H1 (cell line): ENCODE data around the gene FAR1. TPM values are rescaled to one million over a fixed set of nuclear protein-coding genes. Genes with fewer than 3 reads are reported as not detected.

Experiments used
- CTCF ChIA-PET: fragments of 300-600 bp; sonication (Branson Sonifier 250); formaldehyde crosslinking; loops from one replicate; lab custom pipeline; 2021; ENCODE audit not compliant: partially characterized antibody; lab: Charles Lee
- POLR2A ChIA-PET: fragments of 300-600 bp; sonication (Branson Sonifier 250); formaldehyde crosslinking; loops from one replicate; lab custom pipeline; 2021; ENCODE audit warnings: inconsistent platforms; ENCODE audit not compliant: partially characterized antibody; lab: Charles Lee
- DNase-seq, 2 experiments: peaks; one replicate each; pipeline versions ENCODE4 v3.0.0 to v3.0.0-alpha.2; 2010 to 2022; ENCODE audit warnings: low spot score in 2 of 2, low read depth in 1 of 2, mixed read lengths in 1 of 2
- FAIRE-seq: peaks from 2 replicates; lab custom pipeline; 2011; peaks lifted over from hg19 to GRCh38; lab: Jason Lieb, UNC
- H2AFZ ChIP-seq: 2 replicates; pipeline ENCODE4 v1.8.1; 2012; ENCODE audit warnings: low read length, inconsistent platforms
- H2AK5ac ChIP-seq: 2 replicates; pipeline ENCODE4 v1.6.1; 2013; ENCODE audit warnings: low read depth, low read length
- H2BK120ac ChIP-seq: replicated peaks from 2 replicates; pipeline ENCODE3; 2013; ENCODE audit warnings: low read depth, low read length, inconsistent platforms
- H2BK12ac ChIP-seq: 2 replicates; pipeline ENCODE4 v1.6.1; 2013; ENCODE audit warnings: low read depth, low read length
- H2BK15ac ChIP-seq: 2 replicates; pipeline ENCODE4 v1.6.1; 2013; ENCODE audit warnings: low read length
- H2BK20ac ChIP-seq: 2 replicates; pipeline ENCODE4 v1.6.1; 2013; ENCODE audit warnings: low read length
- H2BK5ac ChIP-seq: 2 replicates; pipeline ENCODE4 v1.6.1; 2013; ENCODE audit warnings: low read depth, low read length
- H3K14ac ChIP-seq: 2 replicates; pipeline ENCODE4 v1.6.1; 2013; ENCODE audit warnings: inconsistent platforms; ENCODE audit not compliant: insufficient read length
- H3K18ac ChIP-seq: 2 replicates; pipeline ENCODE4 v1.6.1; 2013; ENCODE audit warnings: low read length; ENCODE audit errors: extremely low read depth
- H3K23ac ChIP-seq: 2 replicates; pipeline ENCODE4 v1.6.1; 2013; ENCODE audit warnings: inconsistent platforms; ENCODE audit not compliant: insufficient read length
- H3K23me2 ChIP-seq: 2 replicates; pipeline ENCODE4 v1.6.1; 2013; ENCODE audit warnings: low read depth, low read length
- H3K27ac ChIP-seq: 2 replicates; pipeline ENCODE4 v1.6.1; 2011; ENCODE audit warnings: low read depth, low read length, inconsistent platforms
- H3K27me3 ChIP-seq, 4 experiments: replicated peaks in 1 of 4; 1 replicate in 1 of 4; 2 replicates in 3 of 4; pipeline versions ENCODE4 v1.6.1 to v1.8.1; 2011 to 2013; ENCODE audit warnings: low read length in 3 of 4, mild to moderate bottlenecking in 3 of 4, inconsistent platforms in 2 of 4, mixed read lengths in 2 of 4, moderate library complexity in 1 of 4; ENCODE audit not compliant: control insufficient read depth in 3 of 4, insufficient read depth in 3 of 4; ENCODE audit errors: extremely low read depth in 1 of 4
- H3K36me3 ChIP-seq, 4 experiments: 2 replicates each; pipeline versions ENCODE4 v1.6.1 to v1.8.1; 2011 to 2013; ENCODE audit warnings: mild to moderate bottlenecking in 4 of 4, low read length in 3 of 4, moderate library complexity in 2 of 4, control low read depth in 1 of 4, inconsistent platforms in 1 of 4; ENCODE audit not compliant: insufficient read depth in 4 of 4, control insufficient read depth in 2 of 4
- H3K4ac ChIP-seq: replicated peaks from 2 replicates; pipeline ENCODE3; 2013; ENCODE audit warnings: low read length, low read depth, mixed read lengths, inconsistent platforms; ENCODE audit not compliant: insufficient read length
- H3K4me1 ChIP-seq, 4 experiments: replicated peaks in 1 of 4; 1 replicate in 1 of 4; 2 replicates in 3 of 4; pipeline versions ENCODE4 v1.6.1 to v1.8.1; 2011 to 2013; ENCODE audit warnings: low read length in 3 of 4, inconsistent platforms in 2 of 4, mixed read lengths in 1 of 4; ENCODE audit not compliant: insufficient read depth in 4 of 4, control insufficient read depth in 3 of 4
- H3K4me2 ChIP-seq, 2 experiments: 2 replicates each; pipeline versions ENCODE4 v1.6.1 to v1.8.1; 2011 to 2013; ENCODE audit warnings: low read depth in 2 of 2, low read length in 2 of 2, control low read depth in 1 of 2, inconsistent platforms in 1 of 2, mild to moderate bottlenecking in 1 of 2; ENCODE audit not compliant: insufficient read depth in 1 of 2
- H3K4me3 ChIP-seq, 4 experiments: fragments of 200-600, 300-600 bp in 1 of 4; sonication (generic), shearing (Covaris generic), sonication (Bioruptor Twin) in 1 of 4; 2 replicates each; pipeline versions ENCODE4 v1.5.1 to v1.8.1; 2011 to 2016; ENCODE audit warnings: low read length in 4 of 4, low read depth in 3 of 4, control low read depth in 2 of 4, inconsistent platforms in 2 of 4, mild to moderate bottlenecking in 2 of 4, mixed read lengths in 1 of 4, moderate library complexity in 1 of 4; ENCODE audit not compliant: insufficient read depth in 2 of 4; ENCODE audit errors: extremely low read depth in 1 of 4
- H3K56ac ChIP-seq: replicated peaks from 2 replicates; pipeline ENCODE3; 2013; ENCODE audit warnings: low read depth, mild to moderate bottlenecking, mixed read lengths, low read length, inconsistent platforms; ENCODE audit not compliant: insufficient read length
- H3K79me1 ChIP-seq: 2 replicates; pipeline ENCODE4 v1.6.1; 2013; ENCODE audit warnings: low read depth, low read length, control low read depth
- H3K79me2 ChIP-seq, 2 experiments: 2 replicates each; pipeline versions ENCODE4 v1.6.1 to v1.8.1; 2012 to 2013; ENCODE audit warnings: low read length in 2 of 2, mild to moderate bottlenecking in 2 of 2, inconsistent platforms in 1 of 2; ENCODE audit not compliant: insufficient read depth in 2 of 2, control insufficient read depth in 1 of 2
- H3K9ac ChIP-seq, 4 experiments: replicated peaks in 1 of 4; 1 replicate in 1 of 4; 2 replicates in 3 of 4; pipeline versions ENCODE4 v1.6.1 to v1.8.1; 2011 to 2013; ENCODE audit warnings: low read depth in 3 of 4, low read length in 3 of 4, control low read depth in 2 of 4, mild to moderate bottlenecking in 2 of 4, moderate library complexity in 2 of 4, inconsistent platforms in 1 of 4; ENCODE audit errors: extremely low read depth in 1 of 4
- H3K9me3 ChIP-seq, 2 experiments: 2 replicates each; pipeline versions ENCODE4 v1.6.1 to v1.8.1; 2012 to 2013; ENCODE audit warnings: mild to moderate bottlenecking in 2 of 2, moderate library complexity in 2 of 2, control low read depth in 1 of 2, inconsistent platforms in 1 of 2, low read depth in 1 of 2, low read length in 1 of 2, mixed read lengths in 1 of 2; ENCODE audit not compliant: insufficient read depth in 2 of 2
- H4K20me1 ChIP-seq, 2 experiments: replicated peaks in 1 of 2; 2 replicates each; pipeline versions ENCODE3 to v1.8.1; 2011 to 2013; ENCODE audit warnings: inconsistent platforms in 2 of 2, low read length in 2 of 2, mild to moderate bottlenecking in 1 of 2; ENCODE audit not compliant: insufficient read depth in 2 of 2, control insufficient read depth in 1 of 2
- H4K5ac ChIP-seq: 2 replicates; pipeline ENCODE4 v1.6.1; 2013; ENCODE audit warnings: low read length, low read depth, mixed read lengths, inconsistent platforms; ENCODE audit not compliant: insufficient read length
- H4K8ac ChIP-seq: 2 replicates; pipeline ENCODE4 v1.8.0; 2013; ENCODE audit warnings: mild to moderate bottlenecking, moderate library complexity, low read length, inconsistent platforms; ENCODE audit not compliant: insufficient read depth; ENCODE audit errors: extremely low read depth
- H4K91ac ChIP-seq: replicated peaks from 2 replicates; pipeline ENCODE3; 2013; ENCODE audit warnings: low read length, mixed read lengths, inconsistent platforms; ENCODE audit not compliant: insufficient read length
- SRF ChIP-seq: IDR thresholded peaks from 2 replicates; pipeline ENCODE4 v1.6.1; 2011; ENCODE audit warnings: mild to moderate bottlenecking, low read depth, low read length, moderate library complexity
- WGBS, 2 experiments: shearing (Covaris generic) in 1 of 2; methylation state at CpG; one replicate each; pipeline versions ENCODE4 v1.1.6 to v1.1.7; 2013 to 2015; ENCODE audit warnings: low lambda C conversion rate in 2 of 2, mixed read lengths in 2 of 2, inconsistent platforms in 1 of 2, low coverage in 1 of 2, missing lambda C conversion rate in 1 of 2; ENCODE audit not compliant: insufficient replicate concordance in 2 of 2, insufficient coverage in 1 of 2, insufficient read length in 1 of 2; ENCODE audit errors: extremely low coverage in 1 of 2, missing lambda C conversion rate in 1 of 2; 5-methylcytosine and 5-hydroxymethylcytosine counted together
- polyA plus RNA-seq, 7 experiments: library from polyadenylated mRNA; depleted of rRNA in 3 of 7; stranded (reverse) in 5 of 7; unstranded in 2 of 7; fragments of >200 nt in 5 of 7; fragments of 200-250 nt in 2 of 7; gene quantifications; 1 replicate in 5 of 7; 2 replicates in 1 of 7; 4 replicates in 1 of 7; pipeline versions ENCODE4 v1.2.1 to v1.2.3, GENCODE V29; 2011 to 2013; ENCODE audit warnings: missing spikeins in 2 of 7, mixed read lengths in 2 of 7
- total RNA-seq: library from RNA; stranded (reverse); fragmentation: NEBNext Ultra II Directional; extraction: Animal tissue kit (Norgen Biotek cat#: 25700); gene quantifications from 2 replicates; pipeline ENCODE4 v1.2.1, GENCODE V29; 2021

The FAR1 gene
- total and polyA plus RNA-seq, 2 of the 8 experiments (the other 6 are each of a cell fraction or from before 2014, with no cell fraction given): 29.7 to 68.5 TPM

GRCh38 chr11:13760115-13760514 lies 91.6 kb downstream of the FAR1 start:
- H3K18ac ChIP-seq: no peak overlapping the region
- H3K79me2 ChIP-seq: no peaks in the 10 kb centered on the region
- no peak overlapping the region for H4K91ac ChIP-seq
- no peak overlapping the region for H3K14ac ChIP-seq
- no peak overlapping the region for H2AFZ ChIP-seq
- H3K4ac ChIP-seq: no peak overlapping the region
- H3K27ac ChIP-seq: no peak overlapping the region
- H3K4me3 ChIP-seq: no peak overlapping the region
- H3K36me3 ChIP-seq: no peaks in the 10 kb centered on the region
- WGBS, 2 experiments: 86% methylated on average over 3 of the region's 3 CpGs; no CpG with 5 or more reads in 1 of the 2 experiments
- no peak overlapping the region for H2BK120ac ChIP-seq
- H4K8ac ChIP-seq: no peak overlapping the region
- H3K27me3 ChIP-seq: no peaks in the 10 kb centered on the region
- peaks cover 0 to 5% (median 0%) of the 10 kb centered on the region in 4 experiments; a peak in 2 of 7 replicates for H3K4me1 ChIP-seq
- ChIA-PET POLR2A (no interaction called here), CTCF (interaction anchor here (0.6 to 6.5 kb wide), 5 partner anchors 9 to 294 kb away, joined by 3 to 44 read pairs (median 4); no protein-coding TSS in a partner anchor)
- no peak overlapping the region for H2BK12ac ChIP-seq
- TF ChIP-seq SRF: no peak
- H2BK5ac ChIP-seq: no peak overlapping the region
- no peak overlapping the region for H2AK5ac ChIP-seq
- peaks cover 2% of the 10 kb centered on the region; the same call in 1 of the 2 replicates for H3K23me2 ChIP-seq
- H3K56ac ChIP-seq: no peak overlapping the region
- H4K5ac ChIP-seq: no peak overlapping the region
- H4K20me1 ChIP-seq: no peaks in the 10 kb centered on the region
- no peak overlapping the region for H3K4me2 ChIP-seq
- no peaks in the 10 kb centered on the region for H3K9me3 ChIP-seq
- FAIRE-seq (no peak), DNase-seq (no peak)
- H3K9ac ChIP-seq: no peak overlapping the region
- H2BK15ac ChIP-seq: no peak overlapping the region
- no peaks in the 10 kb centered on the region for H3K79me1 ChIP-seq
- no peak overlapping the region for H3K23ac ChIP-seq
- H2BK20ac ChIP-seq: no peak overlapping the region
